HCT116 (cell line): ENCODE data around the gene PTX3. TPM values are rescaled to one million over a fixed set of nuclear protein-coding genes. Genes with fewer than 3 reads are reported as not detected.

Experiments
- ATAC-seq: fragments of 200-7000 bp; cut with Tn5 transposase; 2 replicates; pipeline ENCODE4 v1.9.1; 2020; ENCODE audit warnings: mild to moderate bottlenecking, moderate library complexity
- BruUV-seq: library from RNA; stranded (reverse); fragments of 400-500 nt; replicated peaks from 2 replicates; lab custom pipeline; 2021; lab: Mats Ljungman, UMichigan
- CTCF ChIA-PET: fragments of 300-600 bp; sonication (Branson Sonifier 250); formaldehyde crosslinking; loops from one replicate; lab custom pipeline; 2021; ENCODE audit warnings: antibody characterized with exemption; lab: Charles Lee
- POLR2A ChIA-PET: fragments of 300-600, 350-600 bp; sonication (Branson Sonifier 250); formaldehyde crosslinking; loops from one replicate; lab custom pipeline; 2021; ENCODE audit warnings: antibody characterized with exemption; lab: Charles Lee
- RAD21 ChIA-PET, 2 experiments: fragments of 300-600 bp; sonication (Branson Sonifier 250); formaldehyde crosslinking; loops; one replicate each; lab custom pipeline; 2023; ENCODE audit warnings: low total read pairs in 2 of 2; ENCODE audit not compliant: uncharacterized antibody in 2 of 2, unreplicated experiment in 2 of 2, low non-redundant PET in 1 of 2; lab: Charles Lee
- DNase-seq: peaks from one replicate; pipeline ENCODE4 v3.0.0-alpha.2; 2010; ENCODE audit warnings: low read depth, low spot score
- H2AFZ ChIP-seq: fragments of 200-600 bp; shearing (Covaris generic), sonication (generic); 2 replicates; pipeline ENCODE4 v1.6.1; 2017; ENCODE audit warnings: low read depth, mixed run types, mixed read lengths, antibody characterized with exemption, low read length; ENCODE audit not compliant: poor library complexity, severe bottlenecking
- H3K27ac ChIP-seq: 2 replicates; pipeline ENCODE4 v1.5.1; 2012; ENCODE audit warnings: low read depth, low read length
- H3K27me3 ChIP-seq: fragments of 200-600 bp; sonication (generic); 2 replicates; pipeline ENCODE4 v1.6.1; 2016; ENCODE audit warnings: mixed run types, low read length, mixed read lengths; ENCODE audit not compliant: insufficient read depth
- H3K36me3 ChIP-seq, 2 experiments: fragments of 200-500 bp in 1 of 2; fragments of 200-600 bp in 1 of 2; sonication (Bioruptor generic) in 1 of 2; sonication (generic) in 1 of 2; 2 replicates each; pipeline versions ENCODE4 v1.5.1 to v1.6.1; 2014 to 2016; ENCODE audit warnings: low read length in 2 of 2, inconsistent platforms in 1 of 2, mixed read lengths in 1 of 2, mixed run types in 1 of 2; ENCODE audit not compliant: insufficient read depth in 2 of 2, control insufficient read depth in 1 of 2
- H3K4me1 ChIP-seq, 2 experiments: fragments of 200-600 bp in 1 of 2; sonication (generic) in 1 of 2; 2 replicates each; pipeline versions ENCODE4 v1.5.1 to v1.6.1; 2012 to 2017; ENCODE audit warnings: low read length in 2 of 2, inconsistent platforms in 1 of 2, mild to moderate bottlenecking in 1 of 2, mixed read lengths in 1 of 2, mixed run types in 1 of 2, moderate library complexity in 1 of 2; ENCODE audit not compliant: insufficient read depth in 2 of 2, control insufficient read depth in 1 of 2
- H3K4me2 ChIP-seq: fragments of 200-600 bp; sonication (generic); 2 replicates; pipeline ENCODE4 v1.6.1; 2017; ENCODE audit warnings: mixed run types, low read length, mixed read lengths
- H3K4me3 ChIP-seq, 2 experiments: fragments of 200-600 bp in 1 of 2; sonication (generic) in 1 of 2; replicated peaks in 1 of 2; 2 replicates each; pipeline ENCODE4 v1.5.1; 2011 to 2016; ENCODE audit warnings: low read length in 2 of 2, control low read depth in 1 of 2, low read depth in 1 of 2, mild to moderate bottlenecking in 1 of 2, mixed read lengths in 1 of 2, mixed run types in 1 of 2
- H3K79me2 ChIP-seq: fragments of 200-600 bp; sonication (generic); 2 replicates; pipeline ENCODE4 v1.6.1; 2017; ENCODE audit warnings: mild to moderate bottlenecking, mixed run types, low read length, moderate library complexity, mixed read lengths; ENCODE audit not compliant: insufficient read depth
- H3K9ac ChIP-seq: fragments of 200-600 bp; sonication (generic); 2 replicates; pipeline ENCODE4 v1.6.1; 2016; ENCODE audit warnings: low read length, mixed read lengths
- H3K9me2 ChIP-seq: fragments of 200-600 bp; sonication (generic), shearing (Covaris generic); 2 replicates; pipeline ENCODE4 v1.6.1; 2017; ENCODE audit warnings: mixed run types, mild to moderate bottlenecking, moderate library complexity; ENCODE audit not compliant: insufficient read depth
- H3K9me3 ChIP-seq, 2 experiments: fragments of 200-500 bp in 1 of 2; fragments of 200-600 bp in 1 of 2; sonication (Bioruptor generic) in 1 of 2; sonication (generic) in 1 of 2; 2 replicates each; pipeline ENCODE4 v1.6.1; 2014 to 2017; ENCODE audit warnings: low read length in 2 of 2, mixed read lengths in 2 of 2, inconsistent platforms in 1 of 2, low read depth in 1 of 2, mild to moderate bottlenecking in 1 of 2, mixed run types in 1 of 2, moderate library complexity in 1 of 2; ENCODE audit not compliant: control insufficient read depth in 1 of 2, insufficient read depth in 1 of 2
- H4K20me1 ChIP-seq: fragments of 200-600 bp; sonication (generic), shearing (Covaris generic); 2 replicates; pipeline ENCODE4 v1.6.1; 2017; ENCODE audit warnings: mixed run types, mild to moderate bottlenecking, moderate library complexity; ENCODE audit not compliant: insufficient read depth
- CBX3 ChIP-seq: IDR thresholded peaks from 2 replicates; pipeline ENCODE4 v1.6.1; 2012; ENCODE audit warnings: low read depth
- CEBPB ChIP-seq: IDR thresholded peaks from 2 replicates; pipeline ENCODE4 v1.6.1; 2012; ENCODE audit warnings: low read depth
- EGR1 ChIP-seq: IDR thresholded peaks from 2 replicates; pipeline ENCODE4 v1.6.1; 2012; ENCODE audit warnings: low read depth
- ELF1 ChIP-seq: IDR thresholded peaks from 2 replicates; pipeline ENCODE4 v1.6.1; 2012; ENCODE audit warnings: low read depth, borderline replicate concordance
- EZH2 ChIP-seq: fragments of 200-600 bp; sonication (generic); IDR thresholded peaks from 2 replicates; pipeline ENCODE4 v1.6.1; 2017; ENCODE audit warnings: antibody characterized with exemption, mixed run types
- EZH2phosphoT487 ChIP-seq: fragments of 200-600 bp; IDR thresholded peaks from 2 replicates; pipeline ENCODE4 v1.6.1; 2018; ENCODE audit warnings: antibody characterized with exemption, borderline replicate concordance
- JUND ChIP-seq: IDR thresholded peaks from 2 replicates; pipeline ENCODE4 v1.6.1; 2012
- POLR2A ChIP-seq: IDR thresholded peaks from 2 replicates; pipeline ENCODE4 v1.7.0; 2011; ENCODE audit warnings: borderline replicate concordance; ENCODE audit not compliant: insufficient read depth, insufficient read length; ENCODE audit errors: extremely low read depth
- RAD21 ChIP-seq: IDR thresholded peaks from 2 replicates; pipeline ENCODE4 v1.6.1; 2012; ENCODE audit warnings: low read depth, mild to moderate bottlenecking
- SP1 ChIP-seq: IDR thresholded peaks from 2 replicates; pipeline ENCODE4 v1.6.1; 2012; ENCODE audit warnings: low read depth
- SRF ChIP-seq: IDR thresholded peaks from 2 replicates; pipeline ENCODE4 v1.6.1; 2012; ENCODE audit warnings: low read depth
- TCF7L2 ChIP-seq: IDR thresholded peaks from 2 replicates; pipeline ENCODE4 v1.7.0; 2011; ENCODE audit warnings: borderline replicate concordance, inconsistent platforms; ENCODE audit not compliant: insufficient read depth, insufficient read length; ENCODE audit errors: extremely low read depth
- ZFX ChIP-seq: fragments of 450-650 bp; IDR thresholded peaks from 2 replicates; pipeline ENCODE4 v1.6.1; 2017
- intact Hi-C: fragments of 100-400 bp; cut with micrococcal nuclease; formaldehyde crosslinking; loops from 2 replicates; pipeline ENCODE4 v1.10.0; 2022
- total RNA-seq: library from RNA; stranded (reverse); gene quantifications from one replicate; pipeline ENCODE4 v1.2.1, GENCODE V29; 2021; ENCODE audit not compliant: unreplicated experiment
- TF ChIP-seq, protein P1 (sequence below), 3 experiments: fragments of 200-600 bp in 1 of 3; sonication (generic) in 1 of 3; IDR thresholded peaks in 2 of 3; conservative IDR thresholded peaks in 1 of 3; 2 replicates each; pipeline ENCODE4 v1.5.1; 2012 to 2017; ENCODE audit warnings: low read depth in 2 of 3, low read length in 2 of 3, antibody characterized with exemption in 1 of 3, borderline replicate concordance in 1 of 3, control low read depth in 1 of 3, mild to moderate bottlenecking in 1 of 3, mixed read lengths in 1 of 3, mixed run types in 1 of 3, moderate library complexity in 1 of 3; ENCODE audit not compliant: insufficient read depth in 1 of 3
- TF ChIP-seq, protein P2 (sequence below): IDR thresholded peaks from 2 replicates; pipeline ENCODE4 v1.6.1; 2012
- TF ChIP-seq, protein P3 (sequence below): IDR thresholded peaks from 2 replicates; pipeline ENCODE4 v1.6.1; 2011; ENCODE audit warnings: mild to moderate bottlenecking, low read length, moderate library complexity; ENCODE audit not compliant: insufficient replicate concordance; ENCODE audit errors: extremely low read depth

PTX3 gene
- total RNA-seq, 1 experiment from 2014 or later: 0.37 TPM

DNA sequence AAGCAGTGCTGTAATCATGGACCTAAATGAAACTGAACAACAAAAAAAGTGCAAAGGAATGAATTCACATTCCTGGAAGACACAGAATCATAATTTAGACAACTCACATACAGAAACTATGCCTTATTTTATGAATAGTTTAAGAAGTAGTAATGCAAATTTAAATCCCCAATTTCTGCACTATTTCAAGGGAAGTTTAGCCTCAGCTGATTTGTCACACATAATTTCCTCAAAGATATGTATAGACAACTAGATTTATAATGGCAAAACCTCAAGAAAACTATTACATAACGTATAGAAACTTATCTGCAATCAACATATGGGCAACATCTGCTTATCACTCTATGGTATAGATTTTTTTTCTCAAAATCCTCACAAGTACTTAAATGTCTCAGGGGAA lies 7.8 kb upstream of the PTX3 start:
- CTCF ChIA-PET: no interaction called here
- RAD21 ChIA-PET: no interaction called here

More for the DNA sequence above, 7.8 kb upstream of the PTX3 start:
- H4K20me1 ChIP-seq: no peaks in the 10 kb centered on the region
- H3K4me2 ChIP-seq: no peak overlapping the region
- no peaks in the 10 kb centered on the region for H3K9me3 ChIP-seq
- TF ChIP-seq EZH2 (no peak), TCF7L2 (no peak), JUND (no peak), SP1 (no peak), CBX3 (no peak), CEBPB (no peak), ZFX (no peak), EZH2phosphoT487 (no peak), RAD21 (no peak), EGR1 (no peak), SRF (no peak), ELF1 (no peak), POLR2A (no peak)
- TF ChIP-seq, protein P1, sequence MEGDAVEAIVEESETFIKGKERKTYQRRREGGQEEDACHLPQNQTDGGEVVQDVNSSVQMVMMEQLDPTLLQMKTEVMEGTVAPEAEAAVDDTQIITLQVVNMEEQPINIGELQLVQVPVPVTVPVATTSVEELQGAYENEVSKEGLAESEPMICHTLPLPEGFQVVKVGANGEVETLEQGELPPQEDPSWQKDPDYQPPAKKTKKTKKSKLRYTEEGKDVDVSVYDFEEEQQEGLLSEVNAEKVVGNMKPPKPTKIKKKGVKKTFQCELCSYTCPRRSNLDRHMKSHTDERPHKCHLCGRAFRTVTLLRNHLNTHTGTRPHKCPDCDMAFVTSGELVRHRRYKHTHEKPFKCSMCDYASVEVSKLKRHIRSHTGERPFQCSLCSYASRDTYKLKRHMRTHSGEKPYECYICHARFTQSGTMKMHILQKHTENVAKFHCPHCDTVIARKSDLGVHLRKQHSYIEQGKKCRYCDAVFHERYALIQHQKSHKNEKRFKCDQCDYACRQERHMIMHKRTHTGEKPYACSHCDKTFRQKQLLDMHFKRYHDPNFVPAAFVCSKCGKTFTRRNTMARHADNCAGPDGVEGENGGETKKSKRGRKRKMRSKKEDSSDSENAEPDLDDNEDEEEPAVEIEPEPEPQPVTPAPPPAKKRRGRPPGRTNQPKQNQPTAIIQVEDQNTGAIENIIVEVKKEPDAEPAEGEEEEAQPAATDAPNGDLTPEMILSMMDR (IDR thresholded peaks at IDR 0.05 in 2 of 3, conservative IDR thresholded peaks at IDR 0.05 in 1 of 3; ENCODE audit: borderline replicate concordance in 1 of 3, insufficient read depth in 1 of 3, low read depth in 2 of 3, low read length in 2 of 3): no peak
- TF ChIP-seq, protein P2, sequence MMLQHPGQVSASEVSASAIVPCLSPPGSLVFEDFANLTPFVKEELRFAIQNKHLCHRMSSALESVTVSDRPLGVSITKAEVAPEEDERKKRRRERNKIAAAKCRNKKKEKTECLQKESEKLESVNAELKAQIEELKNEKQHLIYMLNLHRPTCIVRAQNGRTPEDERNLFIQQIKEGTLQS: no peak
- TF ChIP-seq, protein P3, sequence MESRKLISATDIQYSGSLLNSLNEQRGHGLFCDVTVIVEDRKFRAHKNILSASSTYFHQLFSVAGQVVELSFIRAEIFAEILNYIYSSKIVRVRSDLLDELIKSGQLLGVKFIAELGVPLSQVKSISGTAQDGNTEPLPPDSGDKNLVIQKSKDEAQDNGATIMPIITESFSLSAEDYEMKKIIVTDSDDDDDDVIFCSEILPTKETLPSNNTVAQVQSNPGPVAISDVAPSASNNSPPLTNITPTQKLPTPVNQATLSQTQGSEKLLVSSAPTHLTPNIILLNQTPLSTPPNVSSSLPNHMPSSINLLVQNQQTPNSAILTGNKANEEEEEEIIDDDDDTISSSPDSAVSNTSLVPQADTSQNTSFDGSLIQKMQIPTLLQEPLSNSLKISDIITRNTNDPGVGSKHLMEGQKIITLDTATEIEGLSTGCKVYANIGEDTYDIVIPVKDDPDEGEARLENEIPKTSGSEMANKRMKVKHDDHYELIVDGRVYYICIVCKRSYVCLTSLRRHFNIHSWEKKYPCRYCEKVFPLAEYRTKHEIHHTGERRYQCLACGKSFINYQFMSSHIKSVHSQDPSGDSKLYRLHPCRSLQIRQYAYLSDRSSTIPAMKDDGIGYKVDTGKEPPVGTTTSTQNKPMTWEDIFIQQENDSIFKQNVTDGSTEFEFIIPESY: no peak
- H3K79me2 ChIP-seq: no peaks in the 10 kb centered on the region
- DNase-seq (no peak), ATAC-seq (no peak)
- POLR2A ChIA-PET: no interaction called here
- H3K27ac ChIP-seq: no peak overlapping the region
- BruUV-seq: no TSS peak
- H3K36me3 ChIP-seq: no peaks in the 10 kb centered on the region
- H2AFZ ChIP-seq: no peak overlapping the region
- H3K4me3 ChIP-seq: no peak overlapping the region
- no peaks in the 10 kb centered on the region for H3K4me1 ChIP-seq
- no peaks in the 10 kb centered on the region for H3K27me3 ChIP-seq
- H3K9ac ChIP-seq: no peak overlapping the region
- H3K9me2 ChIP-seq: no peaks in the 10 kb centered on the region
- intact Hi-C loops: no loop called here
